Duodenal mucosa (tissue), 2 donors: ENCODE data around the gene PPARG.
"Not testable (repeated sequence)": the region's sequence is repeated elsewhere in the genome, so short reads cannot be mapped to it uniquely, and the experiment has no call there.

Source experiments
- H3K27ac ChIP-seq: one replicate; pipeline ENCODE4 v1.7.0; 2013; ENCODE audit warnings: low read depth, low read length
- H3K27me3 ChIP-seq, 2 donors: one replicate each; pipeline ENCODE4 v1.7.0; 2013; ENCODE audit warnings: low read length in 2 of 2, control low read depth in 1 of 2; ENCODE audit not compliant: insufficient read depth in 2 of 2, control insufficient read depth in 1 of 2
- H3K36me3 ChIP-seq, 2 donors: one replicate each; pipeline ENCODE4 v1.7.0; 2013; ENCODE audit warnings: low read length in 2 of 2, control low read depth in 1 of 2; ENCODE audit not compliant: insufficient read depth in 2 of 2, control insufficient read depth in 1 of 2
- H3K4me1 ChIP-seq, 2 donors: one replicate each; pipeline ENCODE4 v1.7.0; 2013; ENCODE audit warnings: low read length in 2 of 2, control low read depth in 1 of 2; ENCODE audit not compliant: insufficient read depth in 2 of 2, control insufficient read depth in 1 of 2
- H3K4me3 ChIP-seq, 2 donors: one replicate each; pipeline ENCODE4 v1.7.0; 2013; ENCODE audit warnings: low read length in 2 of 2, low read depth in 1 of 2
- H3K9ac ChIP-seq, 2 donors: one replicate each; pipeline ENCODE4 v1.7.0; 2013; ENCODE audit warnings: low read length in 2 of 2, low read depth in 1 of 2
- H3K9me3 ChIP-seq, 2 donors: one replicate each; pipeline ENCODE4 v1.7.0; 2013; ENCODE audit warnings: low read length in 2 of 2, control low read depth in 1 of 2; ENCODE audit not compliant: control insufficient read depth in 1 of 2

The PPARG gene

DNA sequence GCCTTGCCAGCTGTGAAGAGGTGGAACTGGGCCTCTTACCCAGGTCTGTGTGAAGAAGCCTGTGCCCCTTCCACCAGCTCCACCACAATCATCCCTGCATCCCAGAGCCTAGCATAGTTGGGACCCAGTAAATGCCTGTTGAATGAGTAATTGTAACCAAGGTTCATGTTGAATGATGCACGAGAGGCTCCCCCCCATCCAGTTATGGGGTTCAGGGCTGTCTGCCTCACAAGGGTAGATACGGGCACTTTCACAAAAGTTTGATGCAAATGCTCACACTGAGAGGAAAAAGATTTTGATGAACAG, 165.9 kb downstream of the PPARG start:
- H3K27ac ChIP-seq = no peak overlapping the region
- H3K4me3 ChIP-seq = no peak overlapping the region
- H3K9me3 ChIP-seq = no peaks in the 10 kb centered on the region
- H3K9ac ChIP-seq = no peak overlapping the region
- H3K36me3 ChIP-seq = no peaks in the 10 kb centered on the region
- H3K4me1 ChIP-seq = no peaks in the 10 kb centered on the region
- H3K27me3 ChIP-seq = no peaks in the 10 kb centered on the region

DNA sequence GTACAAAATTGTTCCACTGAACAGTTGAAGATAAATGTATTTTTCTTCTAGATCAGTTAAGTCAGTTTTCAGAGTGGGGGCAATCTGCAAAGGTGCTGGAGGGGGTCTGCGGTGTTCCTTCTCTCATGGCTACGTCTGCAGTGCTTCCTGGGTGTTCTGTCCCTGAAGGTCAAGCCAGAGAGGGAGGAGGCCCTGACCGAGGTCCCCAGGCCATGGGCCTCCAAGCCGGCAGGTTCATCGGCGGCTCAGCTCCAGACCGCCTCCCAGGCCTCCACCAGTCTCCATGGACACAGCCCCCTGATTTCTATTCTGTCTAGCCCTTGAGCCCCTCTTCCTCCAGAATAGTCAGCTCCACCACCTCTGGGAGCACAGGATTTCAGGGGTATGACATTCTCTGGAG, 166.9 kb downstream of the PPARG start:
- Histone ChIP-seq H3K4me3 (no peak overlapping the region), H3K9ac (no peak overlapping the region), H3K9me3 (no peaks in the 10 kb centered on the region), H3K27me3 (no peaks in the 10 kb centered on the region), H3K4me1 (peaks cover 0 to 6% of the 10 kb centered on the region in 2 donors), H3K27ac (no peak overlapping the region), H3K36me3 (no peaks in the 10 kb centered on the region)

DNA sequence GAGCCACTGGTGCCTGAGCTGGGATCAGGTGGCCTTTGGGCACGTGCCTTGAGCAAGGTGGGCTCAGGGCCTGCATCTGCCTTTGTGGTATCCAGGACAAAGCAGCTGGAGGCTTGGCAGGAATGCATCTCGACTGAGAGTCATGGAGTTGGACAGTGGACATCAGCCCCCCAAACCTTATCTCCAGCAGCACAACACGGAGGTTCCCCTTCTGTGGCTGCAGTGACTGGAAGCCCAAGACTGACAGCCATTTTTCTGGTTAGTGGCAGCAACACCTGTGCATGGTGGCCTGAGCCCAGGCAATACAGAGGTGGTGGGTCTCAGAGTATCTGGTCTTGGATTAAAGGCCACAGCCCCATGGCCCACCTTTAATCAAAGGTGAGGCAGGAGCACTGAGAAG, 167.6 kb downstream of the PPARG start:
- no peak overlapping the region for H3K27ac ChIP-seq
- H3K4me1 ChIP-seq = peaks cover 0 to 6% of the 10 kb centered on the region in 2 donors
- H3K27me3 ChIP-seq = no peaks in the 10 kb centered on the region
- no peak overlapping the region for H3K9ac ChIP-seq
- no peaks in the 10 kb centered on the region for H3K36me3 ChIP-seq
- no peaks in the 10 kb centered on the region for H3K9me3 ChIP-seq
- H3K4me3 ChIP-seq = no peak overlapping the region

DNA sequence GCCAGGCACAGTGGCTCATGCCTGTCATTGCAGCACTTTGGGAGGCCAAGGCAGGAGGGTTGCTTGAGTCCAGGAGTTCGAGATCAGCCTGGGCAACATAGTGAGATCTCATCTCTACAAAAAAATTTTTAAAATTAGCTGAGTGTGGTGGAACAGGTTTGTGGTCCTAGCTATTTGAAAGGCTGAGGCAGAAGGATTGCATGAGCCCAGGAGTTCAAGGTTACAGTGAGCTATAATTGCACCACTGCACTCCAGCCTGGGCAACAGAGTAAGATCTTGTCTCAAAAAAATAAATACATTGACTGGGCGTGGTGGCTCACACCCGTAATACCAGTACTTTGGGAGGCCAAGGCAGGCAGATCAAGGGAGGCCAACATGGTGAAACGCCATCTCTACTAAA, 168.5 kb downstream of the PPARG start:
- not testable (repeated sequence) for H3K27ac ChIP-seq, H3K36me3 ChIP-seq, H3K4me3 ChIP-seq, H3K27me3 ChIP-seq, H3K9ac ChIP-seq, H3K9me3 ChIP-seq
- H3K4me1 ChIP-seq = peaks cover 0 to 11% of the 10 kb centered on the region in 2 donors

DNA sequence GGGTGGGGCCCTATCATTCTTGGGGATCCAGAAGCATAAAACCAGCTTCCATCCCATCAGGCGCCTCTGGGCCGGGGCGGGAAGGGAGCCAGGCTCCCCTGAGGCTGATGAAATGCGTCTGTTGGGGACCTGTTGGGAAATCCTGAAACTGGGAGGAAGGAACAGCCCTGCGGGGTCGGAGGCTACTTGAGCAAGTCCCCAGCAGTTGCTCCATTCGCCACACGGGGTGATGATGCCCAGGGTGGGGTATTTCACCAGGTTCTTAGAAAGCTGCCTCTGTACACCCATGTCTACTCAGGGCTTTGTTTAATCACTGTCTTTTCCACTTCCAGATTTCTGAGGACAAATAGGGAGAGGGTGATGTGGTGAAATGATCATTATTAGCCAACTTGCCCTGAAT, 170.0 kb downstream of the PPARG start:
- H3K27ac ChIP-seq = no peak overlapping the region
- peaks cover 0 to 20% of the 10 kb centered on the region in 2 donors for H3K4me1 ChIP-seq
- no peaks in the 10 kb centered on the region for H3K27me3 ChIP-seq
- H3K4me3 ChIP-seq = no peak overlapping the region
- no peaks in the 10 kb centered on the region for H3K9me3 ChIP-seq
- H3K36me3 ChIP-seq = no peaks in the 10 kb centered on the region
- H3K9ac ChIP-seq = no peak overlapping the region

DNA sequence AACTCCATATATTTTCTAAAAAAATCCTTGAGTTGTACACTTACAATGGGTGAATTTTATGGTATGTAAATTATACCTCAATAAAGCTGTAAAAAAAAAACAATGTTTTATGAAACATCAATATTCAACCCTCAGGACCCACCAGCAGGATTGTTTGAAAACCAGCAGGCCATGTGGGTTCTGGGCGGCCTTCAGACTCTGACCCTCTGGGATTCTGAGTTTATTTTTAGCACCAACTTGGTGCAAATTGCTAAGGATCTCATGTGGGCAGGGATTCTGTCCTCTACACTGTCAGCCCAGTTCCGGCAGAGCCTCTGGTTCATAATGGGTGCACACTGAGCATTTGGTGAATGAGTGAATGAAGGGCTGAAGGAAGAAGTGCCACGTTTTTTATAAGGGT, 171.3 kb downstream of the PPARG start:
- Histone ChIP-seq H3K27ac (no peak overlapping the region), H3K36me3 (no peaks in the 10 kb centered on the region), H3K9ac (no peak overlapping the region), H3K4me1 (peaks cover 0 to 21% of the 10 kb centered on the region in 2 donors), H3K4me3 (no peak overlapping the region), H3K9me3 (no peaks in the 10 kb centered on the region), H3K27me3 (no peaks in the 10 kb centered on the region)

DNA sequence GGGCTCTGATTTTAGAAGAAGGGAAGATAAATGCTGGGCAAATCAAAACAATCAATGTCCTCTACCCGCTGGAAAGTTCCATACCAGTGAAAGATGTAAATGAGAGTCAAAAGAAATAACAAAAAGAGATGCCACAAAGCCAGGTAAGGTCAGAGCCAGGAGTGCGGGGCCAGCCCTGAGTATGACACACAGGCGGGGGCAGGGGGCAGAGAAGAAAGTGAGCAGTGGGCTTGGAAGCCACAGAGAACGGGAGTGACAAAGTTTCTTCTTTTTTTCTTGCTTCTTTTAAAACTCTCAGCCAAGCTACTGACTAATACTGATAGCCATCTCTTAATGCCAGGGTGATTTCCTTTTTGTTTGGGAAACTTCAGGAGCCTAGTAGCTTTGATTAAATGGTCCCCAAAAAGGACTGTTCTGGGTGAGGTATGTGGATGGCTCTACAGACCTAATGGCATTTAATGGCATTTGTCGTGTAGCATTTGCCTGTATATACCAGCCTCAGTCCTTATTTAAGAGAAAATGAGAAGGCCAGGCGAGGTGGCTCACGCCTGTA, 172.3 kb downstream of the PPARG start:
- H3K9ac ChIP-seq = no peak overlapping the region
- no peak overlapping the region for H3K27ac ChIP-seq
- H3K9me3 ChIP-seq = no peaks in the 10 kb centered on the region
- no peak overlapping the region for H3K4me3 ChIP-seq
- H3K4me1 ChIP-seq = peaks cover 0 to 21% of the 10 kb centered on the region in 2 donors
- H3K36me3 ChIP-seq = no peaks in the 10 kb centered on the region
- no peaks in the 10 kb centered on the region for H3K27me3 ChIP-seq

DNA sequence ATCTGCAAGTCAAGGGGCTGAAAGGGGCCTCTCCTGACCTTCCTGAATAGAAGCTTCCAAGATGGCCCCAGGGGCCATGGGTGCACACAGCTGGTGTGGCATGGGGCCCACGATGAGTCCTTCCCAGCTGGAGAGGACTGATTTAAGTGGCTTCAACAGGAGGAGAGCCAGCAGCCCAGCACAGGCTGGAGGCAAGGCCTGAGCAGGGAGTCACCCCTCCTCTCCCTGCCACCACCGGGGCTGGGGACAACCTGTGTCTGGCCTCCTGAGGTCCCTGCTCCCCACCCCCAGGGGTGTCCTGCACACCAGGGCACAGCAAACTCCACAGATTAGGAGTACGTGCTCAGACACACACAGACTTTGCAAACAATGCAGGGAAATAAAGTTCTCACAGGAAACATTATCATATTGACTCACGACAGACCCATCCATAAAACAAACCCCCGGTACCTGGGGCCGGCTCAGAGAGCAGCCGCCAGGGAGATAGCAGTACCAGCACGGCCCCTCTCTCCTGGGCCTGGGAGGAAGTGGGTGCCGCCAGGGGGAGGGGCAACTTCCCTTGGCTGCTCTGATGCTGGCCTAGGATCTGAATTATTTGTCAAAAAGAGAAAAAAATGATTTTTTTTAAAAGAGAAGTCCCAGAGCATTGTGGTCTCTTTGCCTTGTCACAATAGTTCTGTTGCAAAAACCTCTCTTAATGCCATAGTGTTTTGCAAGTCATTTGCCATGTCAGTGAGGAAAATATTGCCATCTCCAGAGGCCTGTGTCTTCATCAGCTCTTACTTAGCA, 173.5 kb downstream of the PPARG start:
- H3K9me3 ChIP-seq = no peaks in the 10 kb centered on the region
- no peaks in the 10 kb centered on the region for H3K27me3 ChIP-seq
- no peak overlapping the region for H3K4me3 ChIP-seq
- H3K36me3 ChIP-seq = no peaks in the 10 kb centered on the region
- no peak overlapping the region for H3K27ac ChIP-seq
- H3K4me1 ChIP-seq = peaks cover 0 to 21% of the 10 kb centered on the region in 2 donors
- H3K9ac ChIP-seq = no peak overlapping the region

DNA sequence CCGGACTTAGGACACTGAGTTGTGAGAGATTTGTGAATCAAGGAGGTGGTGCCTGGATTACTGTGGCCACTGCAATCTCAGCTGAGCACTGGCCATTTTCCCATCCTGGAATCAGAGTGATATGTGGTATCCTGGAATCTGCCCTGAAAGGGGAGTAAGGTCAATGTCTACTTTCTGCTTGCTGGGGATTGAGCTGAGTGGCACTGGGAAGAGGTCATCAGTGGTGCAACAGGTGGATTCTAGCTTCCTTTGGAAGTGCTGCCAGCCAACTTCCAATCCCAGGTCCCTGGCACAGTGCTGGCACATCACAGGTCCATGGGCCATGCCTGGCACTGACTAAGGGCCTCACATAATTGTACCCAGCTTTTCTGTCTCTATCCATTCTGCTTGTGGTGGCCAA, 174.8 kb downstream of the PPARG start:
- no peaks in the 10 kb centered on the region for H3K27me3 ChIP-seq
- H3K27ac ChIP-seq = no peak overlapping the region
- no peaks in the 10 kb centered on the region for H3K9me3 ChIP-seq
- no peaks in the 10 kb centered on the region for H3K36me3 ChIP-seq
- no peak overlapping the region for H3K4me3 ChIP-seq
- peaks cover 0 to 21% of the 10 kb centered on the region in 2 donors for H3K4me1 ChIP-seq
- H3K9ac ChIP-seq = no peak overlapping the region

DNA sequence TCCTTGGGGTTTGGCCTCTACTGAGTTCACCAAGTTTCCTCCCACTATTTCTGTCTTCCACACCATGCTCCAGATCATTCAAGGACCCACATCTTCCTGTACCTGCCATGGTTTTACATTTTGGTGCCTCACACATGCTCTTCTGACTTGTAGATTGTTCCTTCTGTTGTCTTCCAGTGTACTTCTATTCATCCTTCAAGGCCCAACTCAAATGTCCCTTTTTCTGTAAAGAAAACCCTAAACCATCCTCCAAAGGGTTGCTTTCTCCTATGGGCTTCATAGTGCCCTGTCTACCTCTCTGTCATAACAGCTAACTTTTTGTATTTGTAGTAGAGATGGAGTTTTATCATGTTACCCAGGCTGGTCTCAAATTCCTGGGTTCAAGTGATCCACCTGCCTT, 175.3 kb downstream of the PPARG start:
- Histone ChIP-seq H3K27me3 (no peaks in the 10 kb centered on the region), H3K4me1 (peaks cover 0 to 21% of the 10 kb centered on the region in 2 donors), H3K9me3 (no peaks in the 10 kb centered on the region), H3K4me3 (no peak overlapping the region), H3K9ac (no peak overlapping the region), H3K36me3 (no peaks in the 10 kb centered on the region), H3K27ac (no peak overlapping the region)
